H1 (cell line): ENCODE measurements around the gene ODC1. TPM values are rescaled to one million over a fixed set of nuclear protein-coding genes. Genes with fewer than 3 reads are reported as not detected.

Experiments used
- CTCF ChIA-PET: fragments of 300-600 bp; sonication (Branson Sonifier 250); formaldehyde crosslinking; loops from one replicate; lab custom pipeline; 2021; ENCODE audit not compliant: partially characterized antibody; lab: Charles Lee
- POLR2A ChIA-PET: fragments of 300-600 bp; sonication (Branson Sonifier 250); formaldehyde crosslinking; loops from one replicate; lab custom pipeline; 2021; ENCODE audit warnings: inconsistent platforms; ENCODE audit not compliant: partially characterized antibody; lab: Charles Lee
- DNase-seq, 2 experiments: peaks; one replicate each; pipeline versions ENCODE4 v3.0.0 to v3.0.0-alpha.2; 2010 to 2022; ENCODE audit warnings: low spot score in 2 of 2, low read depth in 1 of 2, mixed read lengths in 1 of 2
- FAIRE-seq: peaks from 2 replicates; lab custom pipeline; 2011; peaks lifted over from hg19 to GRCh38; lab: Jason Lieb, UNC
- H2AFZ ChIP-seq: 2 replicates; pipeline ENCODE4 v1.8.1; 2012; ENCODE audit warnings: low read length, inconsistent platforms
- H2AK5ac ChIP-seq: 2 replicates; pipeline ENCODE4 v1.6.1; 2013; ENCODE audit warnings: low read depth, low read length
- H2BK120ac ChIP-seq: replicated peaks from 2 replicates; pipeline ENCODE3; 2013; ENCODE audit warnings: low read depth, low read length, inconsistent platforms
- H2BK12ac ChIP-seq: 2 replicates; pipeline ENCODE4 v1.6.1; 2013; ENCODE audit warnings: low read depth, low read length
- H2BK15ac ChIP-seq: 2 replicates; pipeline ENCODE4 v1.6.1; 2013; ENCODE audit warnings: low read length
- H2BK20ac ChIP-seq: 2 replicates; pipeline ENCODE4 v1.6.1; 2013; ENCODE audit warnings: low read length
- H2BK5ac ChIP-seq: 2 replicates; pipeline ENCODE4 v1.6.1; 2013; ENCODE audit warnings: low read depth, low read length
- H3K14ac ChIP-seq: 2 replicates; pipeline ENCODE4 v1.6.1; 2013; ENCODE audit warnings: inconsistent platforms; ENCODE audit not compliant: insufficient read length
- H3K18ac ChIP-seq: 2 replicates; pipeline ENCODE4 v1.6.1; 2013; ENCODE audit warnings: low read length; ENCODE audit errors: extremely low read depth
- H3K23ac ChIP-seq: 2 replicates; pipeline ENCODE4 v1.6.1; 2013; ENCODE audit warnings: inconsistent platforms; ENCODE audit not compliant: insufficient read length
- H3K23me2 ChIP-seq: 2 replicates; pipeline ENCODE4 v1.6.1; 2013; ENCODE audit warnings: low read depth, low read length
- H3K27ac ChIP-seq: 2 replicates; pipeline ENCODE4 v1.6.1; 2011; ENCODE audit warnings: low read depth, low read length, inconsistent platforms
- H3K27me3 ChIP-seq, 4 experiments: replicated peaks in 1 of 4; 1 replicate in 1 of 4; 2 replicates in 3 of 4; pipeline versions ENCODE4 v1.6.1 to v1.8.1; 2011 to 2013; ENCODE audit warnings: low read length in 3 of 4, mild to moderate bottlenecking in 3 of 4, inconsistent platforms in 2 of 4, mixed read lengths in 2 of 4, moderate library complexity in 1 of 4; ENCODE audit not compliant: control insufficient read depth in 3 of 4, insufficient read depth in 3 of 4; ENCODE audit errors: extremely low read depth in 1 of 4
- H3K36me3 ChIP-seq, 4 experiments: 2 replicates each; pipeline versions ENCODE4 v1.6.1 to v1.8.1; 2011 to 2013; ENCODE audit warnings: mild to moderate bottlenecking in 4 of 4, low read length in 3 of 4, moderate library complexity in 2 of 4, control low read depth in 1 of 4, inconsistent platforms in 1 of 4; ENCODE audit not compliant: insufficient read depth in 4 of 4, control insufficient read depth in 2 of 4
- H3K4ac ChIP-seq: replicated peaks from 2 replicates; pipeline ENCODE3; 2013; ENCODE audit warnings: low read length, low read depth, mixed read lengths, inconsistent platforms; ENCODE audit not compliant: insufficient read length
- H3K4me1 ChIP-seq, 4 experiments: replicated peaks in 1 of 4; 1 replicate in 1 of 4; 2 replicates in 3 of 4; pipeline versions ENCODE4 v1.6.1 to v1.8.1; 2011 to 2013; ENCODE audit warnings: low read length in 3 of 4, inconsistent platforms in 2 of 4, mixed read lengths in 1 of 4; ENCODE audit not compliant: insufficient read depth in 4 of 4, control insufficient read depth in 3 of 4
- H3K4me2 ChIP-seq, 2 experiments: 2 replicates each; pipeline versions ENCODE4 v1.6.1 to v1.8.1; 2011 to 2013; ENCODE audit warnings: low read depth in 2 of 2, low read length in 2 of 2, control low read depth in 1 of 2, inconsistent platforms in 1 of 2, mild to moderate bottlenecking in 1 of 2; ENCODE audit not compliant: insufficient read depth in 1 of 2
- H3K4me3 ChIP-seq, 4 experiments: fragments of 200-600, 300-600 bp in 1 of 4; sonication (generic), shearing (Covaris generic), sonication (Bioruptor Twin) in 1 of 4; 2 replicates each; pipeline versions ENCODE4 v1.5.1 to v1.8.1; 2011 to 2016; ENCODE audit warnings: low read length in 4 of 4, low read depth in 3 of 4, control low read depth in 2 of 4, inconsistent platforms in 2 of 4, mild to moderate bottlenecking in 2 of 4, mixed read lengths in 1 of 4, moderate library complexity in 1 of 4; ENCODE audit not compliant: insufficient read depth in 2 of 4; ENCODE audit errors: extremely low read depth in 1 of 4
- H3K56ac ChIP-seq: replicated peaks from 2 replicates; pipeline ENCODE3; 2013; ENCODE audit warnings: low read depth, mild to moderate bottlenecking, mixed read lengths, low read length, inconsistent platforms; ENCODE audit not compliant: insufficient read length
- H3K79me1 ChIP-seq: 2 replicates; pipeline ENCODE4 v1.6.1; 2013; ENCODE audit warnings: low read depth, low read length, control low read depth
- H3K79me2 ChIP-seq, 2 experiments: 2 replicates each; pipeline versions ENCODE4 v1.6.1 to v1.8.1; 2012 to 2013; ENCODE audit warnings: low read length in 2 of 2, mild to moderate bottlenecking in 2 of 2, inconsistent platforms in 1 of 2; ENCODE audit not compliant: insufficient read depth in 2 of 2, control insufficient read depth in 1 of 2
- H3K9ac ChIP-seq, 4 experiments: replicated peaks in 1 of 4; 1 replicate in 1 of 4; 2 replicates in 3 of 4; pipeline versions ENCODE4 v1.6.1 to v1.8.1; 2011 to 2013; ENCODE audit warnings: low read depth in 3 of 4, low read length in 3 of 4, control low read depth in 2 of 4, mild to moderate bottlenecking in 2 of 4, moderate library complexity in 2 of 4, inconsistent platforms in 1 of 4; ENCODE audit errors: extremely low read depth in 1 of 4
- H3K9me3 ChIP-seq, 2 experiments: 2 replicates each; pipeline versions ENCODE4 v1.6.1 to v1.8.1; 2012 to 2013; ENCODE audit warnings: mild to moderate bottlenecking in 2 of 2, moderate library complexity in 2 of 2, control low read depth in 1 of 2, inconsistent platforms in 1 of 2, low read depth in 1 of 2, low read length in 1 of 2, mixed read lengths in 1 of 2; ENCODE audit not compliant: insufficient read depth in 2 of 2
- H4K20me1 ChIP-seq, 2 experiments: replicated peaks in 1 of 2; 2 replicates each; pipeline versions ENCODE3 to v1.8.1; 2011 to 2013; ENCODE audit warnings: inconsistent platforms in 2 of 2, low read length in 2 of 2, mild to moderate bottlenecking in 1 of 2; ENCODE audit not compliant: insufficient read depth in 2 of 2, control insufficient read depth in 1 of 2
- H4K5ac ChIP-seq: 2 replicates; pipeline ENCODE4 v1.6.1; 2013; ENCODE audit warnings: low read length, low read depth, mixed read lengths, inconsistent platforms; ENCODE audit not compliant: insufficient read length
- H4K8ac ChIP-seq: 2 replicates; pipeline ENCODE4 v1.8.0; 2013; ENCODE audit warnings: mild to moderate bottlenecking, moderate library complexity, low read length, inconsistent platforms; ENCODE audit not compliant: insufficient read depth; ENCODE audit errors: extremely low read depth
- H4K91ac ChIP-seq: replicated peaks from 2 replicates; pipeline ENCODE3; 2013; ENCODE audit warnings: low read length, mixed read lengths, inconsistent platforms; ENCODE audit not compliant: insufficient read length
- BRCA1 ChIP-seq: IDR thresholded peaks from 2 replicates; pipeline ENCODE4 v1.6.1; 2012; ENCODE audit warnings: low read depth, low read length, improper control_type of control experiment
- CREB1 ChIP-seq: IDR thresholded peaks from 2 replicates; pipeline ENCODE4 v1.6.1; 2012; ENCODE audit warnings: inconsistent platforms
- FOSL1 ChIP-seq: IDR thresholded peaks from 2 replicates; pipeline ENCODE4 v1.6.1; 2011; ENCODE audit warnings: mild to moderate bottlenecking, low read depth, low read length, moderate library complexity; ENCODE audit not compliant: insufficient read depth
- JUND ChIP-seq: IDR thresholded peaks from 2 replicates; pipeline ENCODE4 v1.6.1; 2011; ENCODE audit warnings: mild to moderate bottlenecking, improper control_type of control experiment, low read length
- PHF8 ChIP-seq: fragments of 200-600 bp; sonication (generic); conservative IDR thresholded peaks from 2 replicates; pipeline ENCODE4 v1.7.1; 2012; ENCODE audit warnings: low read depth, mild to moderate bottlenecking, inconsistent platforms, low read length, moderate library complexity
- SIRT6 ChIP-seq: IDR thresholded peaks from one replicate; pipeline ENCODE4 v1.7.1; 2012; ENCODE audit warnings: low read length, inconsistent platforms
- SIX5 ChIP-seq: IDR thresholded peaks from 2 replicates; pipeline ENCODE4 v1.6.1; 2011; ENCODE audit warnings: mild to moderate bottlenecking, low read depth, low read length
- SP1 ChIP-seq: IDR thresholded peaks from 2 replicates; pipeline ENCODE4 v1.6.1; 2011; ENCODE audit warnings: low read depth, low read length
- TEAD4 ChIP-seq: IDR thresholded peaks from 2 replicates; pipeline ENCODE4 v1.6.1; 2012; ENCODE audit warnings: low read depth, low read length, inconsistent platforms, mixed read lengths
- WGBS, 2 experiments: shearing (Covaris generic) in 1 of 2; methylation state at CpG; one replicate each; pipeline versions ENCODE4 v1.1.6 to v1.1.7; 2013 to 2015; ENCODE audit warnings: low lambda C conversion rate in 2 of 2, mixed read lengths in 2 of 2, inconsistent platforms in 1 of 2, low coverage in 1 of 2, missing lambda C conversion rate in 1 of 2; ENCODE audit not compliant: insufficient replicate concordance in 2 of 2, insufficient coverage in 1 of 2, insufficient read length in 1 of 2; ENCODE audit errors: extremely low coverage in 1 of 2, missing lambda C conversion rate in 1 of 2; 5-methylcytosine and 5-hydroxymethylcytosine counted together
- polyA plus RNA-seq, 7 experiments: library from polyadenylated mRNA; depleted of rRNA in 3 of 7; stranded (reverse) in 5 of 7; unstranded in 2 of 7; fragments of >200 nt in 5 of 7; fragments of 200-250 nt in 2 of 7; gene quantifications; 1 replicate in 5 of 7; 2 replicates in 1 of 7; 4 replicates in 1 of 7; pipeline versions ENCODE4 v1.2.1 to v1.2.3, GENCODE V29; 2011 to 2013; ENCODE audit warnings: missing spikeins in 2 of 7, mixed read lengths in 2 of 7
- total RNA-seq: library from RNA; stranded (reverse); fragmentation: NEBNext Ultra II Directional; extraction: Animal tissue kit (Norgen Biotek cat#: 25700); gene quantifications from 2 replicates; pipeline ENCODE4 v1.2.1, GENCODE V29; 2021
- TF ChIP-seq, protein P1 (sequence below): IDR thresholded peaks from 2 replicates; pipeline ENCODE4 v1.6.1; 2011; ENCODE audit warnings: low read depth, mild to moderate bottlenecking, low read length; ENCODE audit not compliant: insufficient read depth
- TF ChIP-seq, protein P2 (sequence below): IDR thresholded peaks from 2 replicates; pipeline ENCODE4 v1.6.1; 2011; ENCODE audit warnings: low read length, improper control_type of control experiment
- TF ChIP-seq, protein P3 (sequence below): IDR thresholded peaks from 2 replicates; pipeline ENCODE4 v1.6.1; 2012; ENCODE audit warnings: inconsistent platforms

Gene ODC1
- total and polyA plus RNA-seq, 2 of the 8 experiments (the other 6 are each of a cell fraction or from before 2014, with no cell fraction given), result 57.2 to 76.7 TPM

DNA sequence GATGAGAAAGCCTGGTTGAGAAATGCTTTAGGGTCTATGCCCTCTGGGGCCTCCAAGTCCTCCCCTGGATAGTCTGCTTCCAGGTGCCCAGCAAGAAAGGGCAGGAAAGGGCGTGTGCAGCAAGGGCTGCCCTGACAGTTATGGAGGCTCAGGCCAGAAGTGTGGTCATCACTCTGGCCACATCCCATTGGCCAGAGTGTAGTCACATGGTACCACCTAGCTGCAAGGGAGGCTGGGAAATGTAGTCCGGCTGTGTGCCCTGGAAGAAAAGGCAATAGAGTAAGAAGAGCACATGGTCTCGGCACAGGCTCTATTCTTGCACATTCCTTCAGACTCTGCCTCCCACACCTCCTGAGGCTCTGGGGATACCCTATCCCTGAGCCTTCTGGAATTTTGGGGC, 35.7 kb downstream of the ODC1 start:
- no peak overlapping the region for H3K56ac ChIP-seq
- H3K27ac ChIP-seq, result no peak overlapping the region
- peak overlapping the region; percentile 95; the same call in 1 of the 2 replicates for H2BK15ac ChIP-seq
- WGBS, 2 experiments, result 79% methylated on average over 3 of the region's 3 CpGs; no CpG with 5 or more reads in 1 of the 2 experiments
- DNase-seq, result peak in 1 of 2 experiments; percentile 62
- no peak overlapping the region for H2AFZ ChIP-seq
- H3K4me1 ChIP-seq, result peaks cover 0 to 3% (median 2%) of the 10 kb centered on the region in 4 experiments; a peak in 3 of 7 replicates
- no peaks in the 10 kb centered on the region for H4K20me1 ChIP-seq
- H3K4me2 ChIP-seq, result no peak overlapping the region
- H3K18ac ChIP-seq, result no peak overlapping the region
- H3K4ac ChIP-seq, result no peak overlapping the region
- no peak overlapping the region for H4K8ac ChIP-seq
- no peak overlapping the region for H3K23ac ChIP-seq
- H3K9me3 ChIP-seq, result 0 out of 4 replicates have a peak, but pooled peaks cover 0 to 2% of the 10 kb centered on the region in 2 experiments
- no peak overlapping the region for H4K91ac ChIP-seq
- no peak overlapping the region for H3K4me3 ChIP-seq
- H2BK12ac ChIP-seq, result no peak overlapping the region
- H3K23me2 ChIP-seq, result no peaks in the 10 kb centered on the region
- no peak overlapping the region for H3K9ac ChIP-seq
- no peak overlapping the region for H2BK120ac ChIP-seq
- H4K5ac ChIP-seq, result no peak overlapping the region
- H3K27me3 ChIP-seq, result no peaks in the 10 kb centered on the region; a peak in 1 of 7 replicates
- ChIA-PET POLR2A (no interaction called here), CTCF (interaction anchor here (0.5 to 1.5 kb wide), 6 partner anchors 20 to 271 kb away, joined by 3 to 4 read pairs (median 4); no protein-coding TSS in a partner anchor)
- peak overlapping the region; percentile 44; the same call in 1 of the 2 replicates for H2BK5ac ChIP-seq
- H3K36me3 ChIP-seq, result no peaks in the 10 kb centered on the region
- peak overlapping the region; percentile 79; the same call in 1 of the 2 replicates for H2AK5ac ChIP-seq
- no peak overlapping the region for H3K14ac ChIP-seq
- H3K79me1 ChIP-seq, result no peaks in the 10 kb centered on the region
- peak; percentile 32 for FAIRE-seq
- no peaks in the 10 kb centered on the region for H3K79me2 ChIP-seq
- no peak overlapping the region for H2BK20ac ChIP-seq
- TF ChIP-seq, protein P1, sequence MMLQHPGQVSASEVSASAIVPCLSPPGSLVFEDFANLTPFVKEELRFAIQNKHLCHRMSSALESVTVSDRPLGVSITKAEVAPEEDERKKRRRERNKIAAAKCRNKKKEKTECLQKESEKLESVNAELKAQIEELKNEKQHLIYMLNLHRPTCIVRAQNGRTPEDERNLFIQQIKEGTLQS, result peak; percentile 64; the same call in 1 of the 2 replicates
- no peak for TF ChIP-seq SIRT6
- TF ChIP-seq CREB1, result peak; percentile 56; the same call in 1 of the 2 replicates
- TF ChIP-seq PHF8, result no peak
- peak; percentile 72; the same call in 1 of the 2 replicates for TF ChIP-seq SP1
- peak; percentile 79 for TF ChIP-seq SIX5
- TF ChIP-seq JUND, result peak; percentile 23; the same call in 1 of the 2 replicates
- no peak for TF ChIP-seq TEAD4
- TF ChIP-seq, protein P2, sequence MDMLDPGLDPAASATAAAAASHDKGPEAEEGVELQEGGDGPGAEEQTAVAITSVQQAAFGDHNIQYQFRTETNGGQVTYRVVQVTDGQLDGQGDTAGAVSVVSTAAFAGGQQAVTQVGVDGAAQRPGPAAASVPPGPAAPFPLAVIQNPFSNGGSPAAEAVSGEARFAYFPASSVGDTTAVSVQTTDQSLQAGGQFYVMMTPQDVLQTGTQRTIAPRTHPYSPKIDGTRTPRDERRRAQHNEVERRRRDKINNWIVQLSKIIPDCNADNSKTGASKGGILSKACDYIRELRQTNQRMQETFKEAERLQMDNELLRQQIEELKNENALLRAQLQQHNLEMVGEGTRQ, result peak; percentile 84
- no peak for TF ChIP-seq BRCA1
- no peak for TF ChIP-seq FOSL1
- TF ChIP-seq, protein P3, sequence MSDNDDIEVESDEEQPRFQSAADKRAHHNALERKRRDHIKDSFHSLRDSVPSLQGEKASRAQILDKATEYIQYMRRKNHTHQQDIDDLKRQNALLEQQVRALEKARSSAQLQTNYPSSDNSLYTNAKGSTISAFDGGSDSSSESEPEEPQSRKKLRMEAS, result peak; percentile 43; the same call in 1 of the 2 replicates
